Suprapubic skin (tissue), 3 donors: ENCODE data around the gene GNA14.

ENCODE experiments used
- EP300 ChIP-seq: sonication (generic); formaldehyde crosslinking; IDR thresholded peaks from one replicate; pipeline ENCODE4 v1.6.1; 2017; ENCODE audit warnings: antibody characterized with exemption
- TF ChIP-seq, protein P1 (sequence below), 2 donors: fragments of 200-600 bp in 1 of 2; fragments of 450-650 bp in 1 of 2; sonication (generic) in 1 of 2; IDR thresholded peaks; one replicate each; pipeline ENCODE4 v1.5.1; 2016 to 2019; ENCODE audit warnings: antibody characterized with exemption in 2 of 2, mild to moderate bottlenecking in 1 of 2, moderate library complexity in 1 of 2

DNA sequence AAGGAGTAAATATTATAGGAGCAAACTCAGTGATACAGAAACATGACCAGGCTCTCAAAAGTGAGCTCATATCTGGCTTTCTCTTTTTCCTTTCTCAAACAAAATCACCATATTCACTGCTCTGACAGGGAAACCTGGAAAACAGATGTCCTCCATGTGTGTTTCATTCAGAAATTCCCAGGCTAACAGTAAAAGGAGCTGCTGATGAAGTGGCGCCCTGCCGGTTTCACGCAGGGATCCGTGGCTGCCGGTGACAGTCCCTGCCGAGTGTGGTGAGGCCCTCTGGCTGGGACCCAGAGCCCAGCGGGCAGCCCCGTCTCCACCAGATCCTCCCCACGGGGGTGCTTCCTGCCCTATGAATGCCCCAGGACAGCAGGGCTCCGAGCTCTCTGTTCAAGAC lies 208.1 kb downstream of the GNA14 start:
- TF ChIP-seq, protein P1, sequence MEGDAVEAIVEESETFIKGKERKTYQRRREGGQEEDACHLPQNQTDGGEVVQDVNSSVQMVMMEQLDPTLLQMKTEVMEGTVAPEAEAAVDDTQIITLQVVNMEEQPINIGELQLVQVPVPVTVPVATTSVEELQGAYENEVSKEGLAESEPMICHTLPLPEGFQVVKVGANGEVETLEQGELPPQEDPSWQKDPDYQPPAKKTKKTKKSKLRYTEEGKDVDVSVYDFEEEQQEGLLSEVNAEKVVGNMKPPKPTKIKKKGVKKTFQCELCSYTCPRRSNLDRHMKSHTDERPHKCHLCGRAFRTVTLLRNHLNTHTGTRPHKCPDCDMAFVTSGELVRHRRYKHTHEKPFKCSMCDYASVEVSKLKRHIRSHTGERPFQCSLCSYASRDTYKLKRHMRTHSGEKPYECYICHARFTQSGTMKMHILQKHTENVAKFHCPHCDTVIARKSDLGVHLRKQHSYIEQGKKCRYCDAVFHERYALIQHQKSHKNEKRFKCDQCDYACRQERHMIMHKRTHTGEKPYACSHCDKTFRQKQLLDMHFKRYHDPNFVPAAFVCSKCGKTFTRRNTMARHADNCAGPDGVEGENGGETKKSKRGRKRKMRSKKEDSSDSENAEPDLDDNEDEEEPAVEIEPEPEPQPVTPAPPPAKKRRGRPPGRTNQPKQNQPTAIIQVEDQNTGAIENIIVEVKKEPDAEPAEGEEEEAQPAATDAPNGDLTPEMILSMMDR (IDR thresholded peaks at IDR 0.05), result no peak
- no peak for TF ChIP-seq EP300
